AG09309 (cell line): Measurements from ENCODE around the gene GIPC2.

Source experiments
- DNase-seq: peaks from one replicate; pipeline ENCODE4 v3.0.0-alpha.2; 2010; ENCODE audit warnings: low read depth
- H3K4me3 ChIP-seq: 2 replicates; pipeline ENCODE4 v1.5.1; 2011; ENCODE audit warnings: mild to moderate bottlenecking, low read depth, low read length, moderate library complexity; ENCODE audit not compliant: control insufficient read depth
- CTCF ChIP-seq: IDR thresholded peaks from 2 replicates; pipeline ENCODE4 v1.5.1; 2011; ENCODE audit warnings: mild to moderate bottlenecking, low read depth, low read length, inconsistent platforms; ENCODE audit not compliant: insufficient read depth, control insufficient read depth; ENCODE audit errors: missing control alignments

The GIPC2 gene

GRCh38 chr1:78156805-78157521 lies 111.2 kb downstream of the GIPC2 start:
- TF ChIP-seq CTCF: no peak
- DNase-seq: peak; percentile 25
- H3K4me3 ChIP-seq: no peak overlapping the region

- DNase-seq: no peak
- no peak for TF ChIP-seq CTCF
These were observed 120.0 kb downstream of the GIPC2 start for GRCh38 chr1:78165816-78166215.

GRCh38 chr1:78168306-78168705 lies 122.5 kb downstream of the GIPC2 start:
- no peak overlapping the region for H3K4me3 ChIP-seq
- no peak for DNase-seq
- TF ChIP-seq CTCF: no peak

More at GRCh38 chr1:78165816-78166215, 120.0 kb downstream of the GIPC2 start:
- no peak overlapping the region for H3K4me3 ChIP-seq

GRCh38 chr1:78170859-78171258 lies 125.1 kb downstream of the GIPC2 start:
- no peak for TF ChIP-seq CTCF
- no peak overlapping the region for H3K4me3 ChIP-seq
- DNase-seq: no peak

DNA sequence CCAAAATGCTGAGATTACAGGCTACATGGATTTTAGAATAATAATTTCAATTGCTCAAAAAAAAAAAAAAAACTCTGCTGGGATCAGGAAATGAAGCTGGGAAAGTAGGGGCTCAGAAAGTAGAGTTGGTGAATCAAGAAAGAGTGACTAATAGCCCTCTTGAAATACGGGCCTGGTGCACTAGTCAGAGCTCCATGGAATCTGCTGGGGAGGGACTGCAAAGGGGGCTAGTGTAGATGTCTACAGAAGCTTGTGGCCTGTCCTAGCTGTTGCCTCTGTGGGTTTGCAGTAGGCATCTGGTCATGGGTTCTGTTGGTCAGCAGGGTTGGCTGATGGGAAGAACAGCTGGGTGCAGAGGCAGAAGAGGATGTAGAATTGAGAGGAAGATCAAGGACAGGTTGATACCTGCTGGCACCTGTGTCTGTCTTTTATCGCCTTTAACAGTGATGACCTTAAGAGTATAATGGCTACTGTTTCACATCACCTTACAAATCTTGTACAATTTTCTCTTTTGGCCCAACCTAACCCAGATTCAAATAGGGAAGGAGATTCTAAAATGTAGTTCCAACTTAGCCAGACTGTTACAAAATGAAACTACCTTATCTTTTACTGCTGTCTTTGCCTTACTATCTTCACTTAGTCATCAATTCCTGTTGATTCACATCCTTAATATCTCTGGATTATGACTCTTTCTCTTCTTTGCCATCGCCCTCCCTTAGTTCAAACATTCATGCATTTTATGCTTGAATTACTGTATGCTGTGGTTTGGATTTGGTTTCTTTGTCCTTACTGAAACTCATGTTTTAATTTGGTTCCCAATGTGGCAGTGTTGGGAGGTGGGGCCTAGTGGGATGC lies 126.2 kb downstream of the GIPC2 start:
- no peak for TF ChIP-seq CTCF
- H3K4me3 ChIP-seq: no peak overlapping the region
- peak; percentile 45 for DNase-seq

DNA sequence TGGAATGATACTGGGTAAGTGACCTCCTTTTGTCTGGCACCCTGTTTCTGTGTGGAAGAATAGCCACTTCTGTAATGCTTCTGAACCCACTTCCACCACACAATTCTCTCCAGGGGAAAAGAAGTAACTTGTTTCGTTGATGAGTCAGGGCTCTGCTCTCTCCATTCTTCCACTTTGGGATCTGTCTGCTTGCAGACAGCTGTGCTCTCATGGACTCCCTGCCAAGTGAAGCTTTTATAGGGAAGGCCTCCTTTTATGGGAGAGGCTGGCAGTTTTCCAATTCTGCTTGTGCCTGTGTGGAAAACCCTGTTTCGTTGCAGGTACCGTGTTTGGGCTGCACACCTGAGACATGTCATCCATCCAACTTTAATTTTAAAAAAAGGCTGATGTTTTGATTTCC lies 130.7 kb downstream of the GIPC2 start:
- H3K4me3 ChIP-seq: no peak overlapping the region
- DNase-seq: peak; percentile 89
- TF ChIP-seq CTCF: no peak
